ENCODE measurements around the gene MARCHF11. TPM values are rescaled to one million over a fixed set of nuclear protein-coding genes. Genes with fewer than 3 reads are reported as not detected.

MARCHF11 gene
- total and polyA plus RNA-seq, 2 donors from 2014 or later, result 0.47 TPM; not detected in 1

- Histone ChIP-seq H3K36me3 (ENCODE audit: control insufficient read depth in 2 of 3, insufficient read depth in 3 of 3, low read length in 3 of 3) (no peaks in the 10 kb centered on the region), H3K9ac (ENCODE audit: low read length in 3 of 3) (no peak overlapping the region), H3K9me3 (ENCODE audit: control insufficient read depth in 2 of 3, insufficient read depth in 1 of 3, low read length in 3 of 3) (no peaks in the 10 kb centered on the region), H3K27me3 (ENCODE audit: control insufficient read depth, insufficient read depth, low read length) (no peaks in the 10 kb centered on the region), H3K4me3 (ENCODE audit: low read length in 3 of 3) (no peak overlapping the region), H3K27ac (ENCODE audit: low read depth in 2 of 2, low read length in 2 of 2) (no peak overlapping the region), H3K4me1 (ENCODE audit: control insufficient read depth in 2 of 3, insufficient read depth in 2 of 3, low read depth in 1 of 3, low read length in 3 of 3) (no peaks in the 10 kb centered on the region)
- TF ChIP-seq CTCF (IDR thresholded peaks at IDR 0.05; ENCODE audit: borderline replicate concordance, extremely low read depth, insufficient read depth), result no peak
- FAIRE-seq (no peak), DNase-seq (no peak)
- intact Hi-C loops (cut with DNase I), result no loop called here
Observed at GRCh38 chr5:16066320-16066719, 113.3 kb downstream of the MARCHF11 start.

GRCh38 chr5:16065831-16066230, 113.8 kb downstream of the MARCHF11 start:
- TF ChIP-seq CTCF (IDR thresholded peaks at IDR 0.05; ENCODE audit: borderline replicate concordance, extremely low read depth, insufficient read depth), result no peak

GRCh38 chr5:16064135-16064893, 115.3 kb downstream of the MARCHF11 start:
- H3K4me3 ChIP-seq (ENCODE audit: low read length in 3 of 3), result no peak overlapping the region
- FAIRE-seq, result no peak
- intact Hi-C loops (cut with DNase I), result no loop called here

More at GRCh38 chr5:16065831-16066230, 113.8 kb downstream of the MARCHF11 start:
- Histone ChIP-seq H3K27ac (ENCODE audit: low read depth in 2 of 2, low read length in 2 of 2) (no peak overlapping the region), H3K9me3 (ENCODE audit: control insufficient read depth in 2 of 3, insufficient read depth in 1 of 3, low read length in 3 of 3) (no peaks in the 10 kb centered on the region), H3K27me3 (ENCODE audit: control insufficient read depth, insufficient read depth, low read length) (no peaks in the 10 kb centered on the region), H3K36me3 (ENCODE audit: control insufficient read depth in 2 of 3, insufficient read depth in 3 of 3, low read length in 3 of 3) (no peaks in the 10 kb centered on the region), H3K4me1 (ENCODE audit: control insufficient read depth in 2 of 3, insufficient read depth in 2 of 3, low read depth in 1 of 3, low read length in 3 of 3) (no peaks in the 10 kb centered on the region), H3K4me3 (ENCODE audit: low read length in 3 of 3) (no peak overlapping the region), H3K9ac (ENCODE audit: low read length in 3 of 3) (no peak overlapping the region)
- no peak for DNase-seq
- intact Hi-C loops (cut with DNase I), result no loop called here
- no peak for FAIRE-seq

More at GRCh38 chr5:16064135-16064893, 115.3 kb downstream of the MARCHF11 start:
- Histone ChIP-seq H3K4me1 (ENCODE audit: control insufficient read depth in 2 of 3, insufficient read depth in 2 of 3, low read depth in 1 of 3, low read length in 3 of 3) (no peaks in the 10 kb centered on the region), H3K9ac (ENCODE audit: low read length in 3 of 3) (no peak overlapping the region), H3K9me3 (ENCODE audit: control insufficient read depth in 2 of 3, insufficient read depth in 1 of 3, low read length in 3 of 3) (no peaks in the 10 kb centered on the region), H3K27me3 (ENCODE audit: control insufficient read depth, insufficient read depth, low read length) (no peaks in the 10 kb centered on the region), H3K36me3 (ENCODE audit: control insufficient read depth in 2 of 3, insufficient read depth in 3 of 3, low read length in 3 of 3) (no peaks in the 10 kb centered on the region), H3K27ac (ENCODE audit: low read depth in 2 of 2, low read length in 2 of 2) (no peak overlapping the region)
- no peak for DNase-seq
- TF ChIP-seq CTCF (IDR thresholded peaks at IDR 0.05; ENCODE audit: borderline replicate concordance, extremely low read depth, insufficient read depth), result no peak
